GM18502 (cell line): ENCODE data around the gene FBXO47.
A peak's percentile ranks its signal among the peaks of the same experiment; 100 is the strongest.

ENCODE experiments used
- ATAC-seq: cut with Tn5 transposase; IDR thresholded peaks from one replicate; pipeline ENCODE4 v1.9.1; 2021; ENCODE audit warnings: mild to moderate bottlenecking; ENCODE audit not compliant: unreplicated experiment, poor library complexity

The FBXO47 gene

GRCh38 chr17:38967290-38967738, at the start of gene FBXO47:
FBXO47 (minus strand) TSS chr17:38967403; CDS start chr17:38963025, 4,378 bp downstream.
- ATAC-seq = peak; percentile 60

GRCh38 chr17:39016193-39017153, 49.3 kb upstream of the FBXO47 start:
- ATAC-seq = no peak

- ATAC-seq = no peak
Measured at GRCh38 chr17:39015546-39015935, 48.3 kb upstream of the FBXO47 start.

- no peak for ATAC-seq
Measured at GRCh38 chr17:39014795-39015545, 47.8 kb upstream of the FBXO47 start.

GRCh38 chr17:39014044-39014794, 47.0 kb upstream of the FBXO47 start:
- no peak for ATAC-seq

- ATAC-seq = no peak
Measured at GRCh38 chr17:39012725-39013124, 45.5 kb upstream of the FBXO47 start.

GRCh38 chr17:39011907-39012468, 44.8 kb upstream of the FBXO47 start:
- ATAC-seq = no peak

GRCh38 chr17:39009581-39010001, 42.4 kb upstream of the FBXO47 start:
- ATAC-seq = no peak

- ATAC-seq = no peak
Measured at GRCh38 chr17:39008633-39009032, 41.4 kb upstream of the FBXO47 start.

- no peak for ATAC-seq
Measured at GRCh38 chr17:39002991-39003715, 36.0 kb upstream of the FBXO47 start.

GRCh38 chr17:39001703-39002637, 34.8 kb upstream of the FBXO47 start:
- no peak for ATAC-seq

- no peak for ATAC-seq
Measured at GRCh38 chr17:39000021-39000601, 32.9 kb upstream of the FBXO47 start.

- ATAC-seq = no peak
Measured at GRCh38 chr17:38996660-38997337, 29.6 kb upstream of the FBXO47 start.

GRCh38 chr17:38994026-38994425, 26.8 kb upstream of the FBXO47 start:
- no peak for ATAC-seq

- ATAC-seq = no peak
Measured at GRCh38 chr17:38984666-38985065, 17.5 kb upstream of the FBXO47 start.

GRCh38 chr17:38982858-38983746, 15.9 kb upstream of the FBXO47 start:
- no peak for ATAC-seq

GRCh38 chr17:38981636-38982035, 14.4 kb upstream of the FBXO47 start:
- no peak for ATAC-seq
